ENCODE results near the gene POLN.

- no peak for TF ChIP-seq CTCF (IDR thresholded peaks at IDR 0.05)
- no peak for TF ChIP-seq POLR2A (IDR thresholded peaks at IDR 0.05)
- no peak for TF ChIP-seq POLR2AphosphoS5 (IDR thresholded peaks at IDR 0.05)
Observed at GRCh38 chr4:2043396-2044118, 198.4 kb downstream of the POLN start.
